ENCODE results near the gene PPP1R3E.

Gene PPP1R3E

DNA sequence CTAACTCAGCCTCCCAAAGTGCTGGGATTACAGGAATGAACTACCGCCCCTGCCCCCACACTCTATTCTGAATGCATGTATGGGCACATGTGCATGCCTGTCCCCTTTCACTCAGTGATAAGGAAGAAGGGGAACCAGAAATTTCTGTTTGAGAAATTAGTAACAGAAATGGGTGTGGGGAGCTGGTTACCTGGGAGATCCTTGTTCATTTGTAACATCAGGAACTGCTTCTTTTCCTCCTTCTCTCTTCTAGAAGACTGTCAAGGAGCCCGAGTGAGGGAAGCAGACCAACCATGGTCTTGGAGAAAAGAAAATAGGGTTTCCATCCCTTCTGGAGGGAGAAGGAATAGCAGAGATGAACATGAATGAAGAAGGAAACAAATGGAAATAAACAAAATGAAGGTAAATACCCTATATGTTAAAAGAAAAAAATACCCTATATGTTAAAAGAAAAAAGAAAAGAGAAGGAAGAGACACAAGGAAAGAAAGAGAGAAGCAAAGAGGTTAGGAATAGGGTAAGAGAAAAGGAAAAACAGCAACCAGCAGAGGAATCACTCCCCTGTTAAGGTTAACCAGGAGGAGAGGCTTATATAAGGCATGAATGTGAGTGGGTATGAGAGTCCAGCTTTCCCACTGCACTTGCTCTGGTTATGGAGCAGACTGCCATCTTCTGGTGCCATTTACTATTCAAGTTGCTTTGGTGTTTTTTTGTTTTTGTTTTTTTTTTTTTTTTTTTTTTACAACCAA, 3.3 kb downstream of the PPP1R3E start:
- TF ChIP-seq POLR2AphosphoS5 (IDR thresholded peaks at IDR 0.05; ENCODE audit: low read depth, low read length) = no peak
- TF ChIP-seq POU2F2 (IDR thresholded peaks at IDR 0.05; ENCODE audit: low read depth, low read length) = no peak
- TF ChIP-seq PAX5 (IDR thresholded peaks at IDR 0.05; ENCODE audit: insufficient read depth, low read length, severe bottlenecking) = no peak
- TF ChIP-seq TAF1 (IDR thresholded peaks at IDR 0.05; ENCODE audit: low read depth, low read length) = no peak
- no peak for TF ChIP-seq SPI1 (IDR thresholded peaks at IDR 0.05; ENCODE audit: low read depth, low read length)
- no peak for TF ChIP-seq POLR2A (IDR thresholded peaks at IDR 0.05; ENCODE audit: low read depth, low read length)
- no peak for FAIRE-seq
- no peak for DNase-seq (ENCODE audit: insufficient read length, low spot score)

DNA sequence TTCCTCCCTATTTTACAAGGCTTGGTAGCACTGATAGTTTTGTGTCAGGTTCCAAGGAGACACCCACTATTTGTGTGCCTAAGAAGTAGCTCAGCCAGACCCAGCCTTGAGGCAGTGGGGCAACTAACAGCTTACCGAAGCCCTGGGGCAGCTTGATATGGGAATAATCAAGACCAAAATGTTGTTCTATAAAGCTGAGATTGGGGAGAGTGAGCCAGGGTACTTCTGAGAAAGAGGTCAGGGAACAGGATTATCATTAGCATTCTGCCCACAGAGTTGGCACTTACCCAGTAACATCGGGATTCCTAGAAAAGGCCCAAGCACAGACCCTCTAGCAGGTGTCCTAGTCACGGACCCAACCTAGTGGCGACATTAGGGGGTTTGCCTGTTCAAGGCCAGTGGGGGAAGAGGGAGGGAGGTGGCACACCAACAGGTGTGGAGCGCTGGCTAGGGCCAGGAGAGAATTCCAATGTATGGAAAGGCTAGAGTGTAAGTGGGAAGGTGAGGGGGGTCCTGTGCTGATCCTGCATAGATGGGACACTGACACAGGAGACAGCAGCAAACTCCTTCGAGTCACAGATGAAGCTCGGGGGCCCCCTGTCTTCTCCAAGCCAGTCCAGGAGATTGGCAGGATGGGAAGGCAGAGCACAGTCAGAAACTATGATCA, 4.9 kb downstream of the PPP1R3E start:
- FAIRE-seq (no peak), DNase-seq (ENCODE audit: insufficient read length, low spot score) (no peak)
- no peak for TF ChIP-seq PAX5 (IDR thresholded peaks at IDR 0.05; ENCODE audit: insufficient read depth, low read length, severe bottlenecking)
- TF ChIP-seq POLR2AphosphoS5 (IDR thresholded peaks at IDR 0.05; ENCODE audit: low read depth, low read length) = no peak
- no peak for TF ChIP-seq POLR2A (IDR thresholded peaks at IDR 0.05; ENCODE audit: low read depth, low read length)
- TF ChIP-seq POU2F2 (IDR thresholded peaks at IDR 0.05; ENCODE audit: low read depth, low read length) = no peak
- no peak for TF ChIP-seq SPI1 (IDR thresholded peaks at IDR 0.05; ENCODE audit: low read depth, low read length)
- TF ChIP-seq TAF1 (IDR thresholded peaks at IDR 0.05; ENCODE audit: low read depth, low read length) = no peak

DNA sequence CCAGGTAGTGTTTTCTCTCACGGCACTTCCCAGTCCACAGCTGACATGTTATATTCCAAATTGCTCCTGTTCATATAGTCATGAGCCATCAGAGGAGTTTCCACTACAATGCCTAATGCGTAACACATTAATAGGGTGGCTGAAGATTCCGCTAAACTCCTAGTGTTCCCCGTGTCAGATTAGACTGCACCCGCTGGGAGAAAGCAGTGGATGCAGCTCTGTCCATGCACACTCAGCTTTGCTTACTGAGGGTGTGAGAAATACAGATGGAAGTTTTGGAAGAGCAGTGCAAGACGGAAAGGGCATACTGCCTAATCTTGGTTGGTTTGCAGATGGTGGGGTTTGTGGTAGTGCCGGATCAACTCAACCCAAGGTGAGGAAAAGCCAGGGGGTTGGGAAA, 5.6 kb downstream of the PPP1R3E start:
- DNase-seq (ENCODE audit: insufficient read length, low spot score) (no peak), FAIRE-seq (no peak)
- TF ChIP-seq TAF1 (IDR thresholded peaks at IDR 0.05; ENCODE audit: low read depth, low read length) (no peak), SPI1 (IDR thresholded peaks at IDR 0.05; ENCODE audit: low read depth, low read length) (no peak)

DNA sequence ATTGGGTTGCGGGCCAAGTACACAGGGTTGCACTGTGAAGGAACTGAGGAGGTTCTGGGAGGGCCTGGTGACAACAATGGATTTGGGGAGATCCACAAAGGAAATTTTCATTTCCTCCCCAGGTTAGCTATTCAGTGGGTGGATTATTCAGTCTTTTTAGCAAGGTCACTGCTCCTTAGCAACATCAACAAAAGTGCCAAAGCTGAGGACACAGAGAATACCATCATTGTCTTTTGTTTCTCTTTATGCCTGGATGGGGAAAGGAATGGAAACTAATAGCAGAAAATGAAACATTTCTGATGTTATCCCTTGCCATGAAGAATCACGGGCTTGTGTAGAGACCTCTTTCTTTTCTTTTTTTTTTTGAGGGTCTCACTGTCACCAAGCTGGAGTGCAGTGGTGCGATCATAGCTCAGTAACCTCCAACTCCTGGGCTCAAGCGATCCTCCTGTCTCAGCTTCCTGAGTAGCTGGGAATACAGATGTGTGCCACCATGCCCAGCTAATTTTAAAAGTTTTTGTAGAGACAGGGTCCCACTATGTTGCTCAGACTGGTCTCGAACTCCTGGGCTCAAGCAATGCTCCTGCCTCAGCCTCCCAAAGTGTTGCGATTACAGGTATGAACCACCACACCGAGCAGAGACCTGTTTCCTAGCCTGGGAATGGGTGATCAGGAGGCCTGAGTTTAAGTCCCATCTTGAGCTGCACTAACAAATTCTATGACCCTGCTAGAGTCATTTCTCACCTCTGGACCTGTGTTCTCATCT, 6.5 kb downstream of the PPP1R3E start:
- DNase-seq (ENCODE audit: insufficient read length, low spot score) (no peak), FAIRE-seq (no peak)
- TF ChIP-seq SPI1 (IDR thresholded peaks at IDR 0.05; ENCODE audit: low read depth, low read length) = no peak
- no peak for TF ChIP-seq POLR2AphosphoS5 (IDR thresholded peaks at IDR 0.05; ENCODE audit: low read depth, low read length)
- no peak for TF ChIP-seq POLR2A (IDR thresholded peaks at IDR 0.05; ENCODE audit: low read depth, low read length)
- TF ChIP-seq PAX5 (IDR thresholded peaks at IDR 0.05; ENCODE audit: insufficient read depth, low read length, severe bottlenecking) = no peak
- TF ChIP-seq TAF1 (IDR thresholded peaks at IDR 0.05; ENCODE audit: low read depth, low read length) = no peak
- TF ChIP-seq POU2F2 (IDR thresholded peaks at IDR 0.05; ENCODE audit: low read depth, low read length) = no peak

DNA sequence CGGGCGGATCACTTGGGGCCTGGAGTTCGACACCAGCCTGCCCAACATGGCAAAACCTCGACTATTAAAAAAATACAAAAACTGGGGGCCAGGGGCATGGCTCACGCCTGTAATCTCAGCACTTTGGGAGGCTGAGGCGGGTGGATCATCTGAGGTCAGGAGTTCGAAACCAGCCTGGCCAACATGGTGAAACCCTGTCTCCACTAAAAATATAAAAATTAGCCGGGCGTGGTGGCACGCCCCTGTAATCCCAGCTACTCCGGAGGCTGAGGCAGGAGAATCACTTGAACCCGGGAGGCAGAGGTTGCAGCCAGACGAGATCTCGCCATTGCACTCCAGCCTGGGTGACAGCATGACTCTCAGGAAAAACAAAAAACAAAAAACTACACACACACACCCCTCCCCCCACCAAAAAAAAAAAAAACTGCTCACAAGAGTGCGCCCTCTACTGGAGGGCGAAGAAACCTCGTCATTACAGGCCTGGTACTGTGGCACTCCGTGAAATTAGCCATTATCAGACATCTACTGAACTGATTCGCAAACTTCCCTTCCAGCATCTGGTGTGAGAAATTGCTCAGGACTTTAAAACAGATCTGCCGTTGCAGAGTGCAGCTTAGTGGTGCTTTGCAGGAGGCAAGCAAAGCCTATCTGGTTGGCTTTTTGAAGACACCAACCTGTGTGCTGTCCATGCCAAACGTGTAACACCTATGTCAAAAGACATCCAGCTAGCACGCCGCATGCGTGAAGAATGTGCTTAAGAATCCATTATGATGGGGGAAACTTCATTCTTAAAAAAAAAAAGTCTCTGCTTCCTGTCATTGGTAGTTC, 7.7 kb downstream of the PPP1R3E start:
- no peak for TF ChIP-seq POU2F2 (IDR thresholded peaks at IDR 0.05; ENCODE audit: low read depth, low read length)
- no peak for TF ChIP-seq TAF1 (IDR thresholded peaks at IDR 0.05; ENCODE audit: low read depth, low read length)
- no peak for TF ChIP-seq SPI1 (IDR thresholded peaks at IDR 0.05; ENCODE audit: low read depth, low read length)
- no peak for TF ChIP-seq POLR2AphosphoS5 (IDR thresholded peaks at IDR 0.05; ENCODE audit: low read depth, low read length)
- TF ChIP-seq PAX5 (IDR thresholded peaks at IDR 0.05; ENCODE audit: insufficient read depth, low read length, severe bottlenecking) = no peak
- no peak for TF ChIP-seq POLR2A (IDR thresholded peaks at IDR 0.05; ENCODE audit: low read depth, low read length)
- DNase-seq (ENCODE audit: insufficient read length, low spot score) = no peak
- no peak for FAIRE-seq

DNA sequence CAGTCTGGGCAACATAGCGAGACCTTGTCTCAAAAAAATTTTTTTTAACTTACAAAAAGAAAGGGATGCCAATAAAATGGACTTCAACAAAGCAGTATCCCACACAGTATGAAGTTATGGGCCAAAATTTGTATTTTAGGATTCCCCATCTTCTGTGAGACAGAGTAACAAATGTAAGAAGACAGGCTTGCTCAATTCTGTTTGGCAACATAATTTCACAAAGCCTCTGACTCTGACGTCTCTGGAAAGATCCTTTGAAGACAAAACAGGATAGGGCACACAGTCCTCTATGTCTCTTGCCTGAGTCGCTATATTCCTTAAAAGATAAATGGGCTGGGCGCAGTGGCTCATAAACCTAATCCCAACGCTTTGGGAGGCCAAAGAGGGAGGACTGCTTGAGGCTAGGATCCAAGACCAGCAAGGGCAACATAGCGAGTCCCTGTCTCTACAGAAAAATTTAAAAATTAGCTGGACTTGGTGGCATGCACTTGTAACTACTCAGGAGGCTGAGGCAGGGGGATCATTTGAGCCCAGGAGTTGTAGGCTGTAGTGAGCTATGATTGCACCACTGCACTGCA, 15.7 kb downstream of the PPP1R3E start:
- TF ChIP-seq POU2F2 (IDR thresholded peaks at IDR 0.05; ENCODE audit: low read depth, low read length) (no peak), POLR2AphosphoS5 (IDR thresholded peaks at IDR 0.05; ENCODE audit: low read depth, low read length) (no peak), TAF1 (IDR thresholded peaks at IDR 0.05; ENCODE audit: low read depth, low read length) (no peak), SPI1 (IDR thresholded peaks at IDR 0.05; ENCODE audit: low read depth, low read length) (no peak), PAX5 (IDR thresholded peaks at IDR 0.05; ENCODE audit: insufficient read depth, low read length, severe bottlenecking) (no peak), POLR2A (IDR thresholded peaks at IDR 0.05; ENCODE audit: low read depth, low read length) (no peak)
- FAIRE-seq (no peak), DNase-seq (ENCODE audit: insufficient read length, low spot score) (no peak)

DNA sequence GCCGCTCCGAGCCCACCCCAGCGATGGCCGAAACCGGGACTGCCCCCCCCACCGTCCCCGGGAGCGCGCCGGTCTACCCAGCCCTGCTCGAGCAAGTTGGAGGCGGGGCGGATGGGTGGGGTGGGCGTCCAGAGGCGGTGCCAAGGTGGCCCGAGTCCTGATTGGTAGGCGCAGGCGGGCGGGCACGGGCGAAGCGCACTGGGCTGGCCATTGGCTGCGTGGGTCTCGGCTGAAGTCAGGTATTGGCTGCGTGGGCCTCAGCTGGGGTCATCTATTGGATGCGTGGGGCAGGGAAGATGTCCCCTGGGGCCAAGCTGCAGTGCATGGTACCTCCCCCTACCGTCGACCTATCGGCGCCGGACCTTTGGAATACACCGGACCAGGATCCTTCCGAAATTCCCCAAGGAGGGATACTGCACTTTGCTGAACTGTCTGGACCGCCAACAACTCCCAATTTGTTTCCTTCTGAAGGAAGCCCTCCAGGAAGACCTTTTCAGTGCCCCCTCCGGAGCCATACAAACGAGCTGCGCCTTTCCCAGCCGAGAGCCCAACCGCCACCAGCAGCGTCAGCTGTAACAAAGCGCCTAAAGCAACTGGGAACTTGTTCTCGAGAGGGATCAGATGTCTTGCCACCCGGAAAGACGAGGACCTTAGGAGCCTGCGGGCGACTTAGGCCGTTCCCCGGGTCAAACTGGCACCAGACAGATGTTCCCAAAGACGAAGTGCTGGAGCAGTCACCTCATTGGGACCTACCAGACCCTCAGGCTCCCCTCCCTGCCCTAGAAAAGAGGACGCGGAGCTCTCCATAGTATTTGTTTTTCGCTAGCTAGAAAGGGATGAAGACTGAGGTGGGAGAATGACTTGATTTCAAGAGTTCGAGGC, 16.4 kb downstream of the PPP1R3E start, which contains the start of gene HOMEZ:
HOMEZ (minus strand) TSS at position 113 of the 882 bp plus-strand sequence. CDS start 180 bp downstream, outside the sequence.
- DNase-seq (ENCODE audit: insufficient read length, low spot score) (peak; percentile 95), FAIRE-seq (peak; percentile 99)
- no peak for TF ChIP-seq POLR2A (IDR thresholded peaks at IDR 0.05; ENCODE audit: low read depth, low read length)
- 0 out of 2 replicates have a peak, but pooled peaks have one; percentile 21 for TF ChIP-seq TAF1 (IDR thresholded peaks at IDR 0.05; ENCODE audit: low read depth, low read length)
- no peak for TF ChIP-seq PAX5 (IDR thresholded peaks at IDR 0.05; ENCODE audit: insufficient read depth, low read length, severe bottlenecking)
- no peak for TF ChIP-seq POU2F2 (IDR thresholded peaks at IDR 0.05; ENCODE audit: low read depth, low read length)
- TF ChIP-seq SPI1 (IDR thresholded peaks at IDR 0.05; ENCODE audit: low read depth, low read length) = no peak
- peak; percentile 36; the same call in 1 of the 2 replicates for TF ChIP-seq POLR2AphosphoS5 (IDR thresholded peaks at IDR 0.05; ENCODE audit: low read depth, low read length)

Measured in GM12891 (cell line).